Measurements from ENCODE around the gene ADRA2C.

DNA sequence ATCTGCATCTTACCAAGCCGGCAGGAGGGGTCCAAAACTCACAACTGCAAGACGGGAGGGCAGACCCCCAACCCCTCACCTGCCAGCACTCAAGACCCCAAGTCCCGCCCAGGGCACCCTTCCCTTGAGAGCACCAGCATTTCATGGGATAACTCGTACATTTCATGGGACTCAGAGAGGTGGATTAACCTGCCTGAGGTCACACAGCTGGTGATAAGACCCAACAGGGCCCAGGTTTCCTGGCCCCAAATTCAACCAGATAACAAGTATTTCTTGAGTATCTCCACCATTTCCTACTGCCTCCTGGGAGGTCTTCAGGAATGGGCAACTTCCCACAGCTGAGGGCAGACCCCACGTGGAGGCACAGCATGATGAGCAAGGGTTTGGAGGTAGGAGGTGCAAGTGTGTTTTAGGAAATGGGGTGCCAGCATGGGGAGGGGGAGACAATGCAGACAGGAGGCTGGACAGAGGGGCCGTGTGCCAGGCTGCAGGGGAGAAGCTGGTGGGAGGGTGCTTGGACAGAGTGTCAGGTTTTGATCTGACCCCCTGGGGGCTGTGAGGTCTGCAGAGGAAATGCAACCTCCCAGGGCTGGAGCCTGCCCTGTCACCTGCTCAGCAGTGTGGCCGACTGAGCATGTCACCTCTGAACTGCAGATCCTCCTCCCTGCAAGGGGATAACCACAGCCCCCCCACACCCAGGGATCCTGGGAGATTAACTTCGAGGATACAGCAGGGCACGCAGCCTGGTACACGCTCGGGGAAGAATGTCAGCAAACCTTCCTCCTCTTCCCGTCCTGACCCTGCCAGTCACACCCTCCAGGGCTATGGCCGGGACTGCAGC, 4.4 kb downstream of the ADRA2C start:
- TF ChIP-seq, protein P1, sequence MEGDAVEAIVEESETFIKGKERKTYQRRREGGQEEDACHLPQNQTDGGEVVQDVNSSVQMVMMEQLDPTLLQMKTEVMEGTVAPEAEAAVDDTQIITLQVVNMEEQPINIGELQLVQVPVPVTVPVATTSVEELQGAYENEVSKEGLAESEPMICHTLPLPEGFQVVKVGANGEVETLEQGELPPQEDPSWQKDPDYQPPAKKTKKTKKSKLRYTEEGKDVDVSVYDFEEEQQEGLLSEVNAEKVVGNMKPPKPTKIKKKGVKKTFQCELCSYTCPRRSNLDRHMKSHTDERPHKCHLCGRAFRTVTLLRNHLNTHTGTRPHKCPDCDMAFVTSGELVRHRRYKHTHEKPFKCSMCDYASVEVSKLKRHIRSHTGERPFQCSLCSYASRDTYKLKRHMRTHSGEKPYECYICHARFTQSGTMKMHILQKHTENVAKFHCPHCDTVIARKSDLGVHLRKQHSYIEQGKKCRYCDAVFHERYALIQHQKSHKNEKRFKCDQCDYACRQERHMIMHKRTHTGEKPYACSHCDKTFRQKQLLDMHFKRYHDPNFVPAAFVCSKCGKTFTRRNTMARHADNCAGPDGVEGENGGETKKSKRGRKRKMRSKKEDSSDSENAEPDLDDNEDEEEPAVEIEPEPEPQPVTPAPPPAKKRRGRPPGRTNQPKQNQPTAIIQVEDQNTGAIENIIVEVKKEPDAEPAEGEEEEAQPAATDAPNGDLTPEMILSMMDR (conservative IDR thresholded peaks at IDR 0.05) = no peak
- TF ChIP-seq ZFX (IDR thresholded peaks at IDR 0.05) = no peak
